Measurements from ENCODE around the gene CHODL. TPM values are rescaled to one million over a fixed set of nuclear protein-coding genes. Genes with fewer than 3 reads are reported as not detected.

CHODL gene
- polyA plus RNA-seq, 2 of the 4 experiments (the other 2 are of a cell fraction), result not detected

GRCh38 chr21:18275781-18276180, 31.1 kb downstream of the CHODL start:
- Histone ChIP-seq H3K4me3 (no peak overlapping the region), H3K4me1 (no peaks in the 10 kb centered on the region), H3K4me2 (no peak overlapping the region), H3K27ac (no peak overlapping the region), H3K9me3 (no peaks in the 10 kb centered on the region)
- ChIA-PET POLR2A (no interaction called here), CTCF (no interaction called here)
- DNase-seq (ENCODE audit: low read depth in 1 of 2, low spot score in 1 of 2) (no peak), FAIRE-seq (no peak), ATAC-seq (no peak)
- 3% methylated on average over 3 of the region's 3 CpGs for WGBS (ENCODE audit: missing lambda C conversion rate)
- no peak for TF ChIP-seq ELK1 (IDR thresholded peaks at IDR 0.05; ENCODE audit: low read depth, low read length)
- no peak for TF ChIP-seq KDM1A (IDR thresholded peaks at IDR 0.05; ENCODE audit: low read depth)
- no peak for TF ChIP-seq HOXB5 (CRISPR knock-in tag; IDR thresholded peaks at IDR 0.05)
- TF ChIP-seq KDM5A (IDR thresholded peaks at IDR 0.05), result no peak
- no peak for TF ChIP-seq CBX2 (IDR thresholded peaks at IDR 0.05; ENCODE audit: borderline replicate concordance, low read depth)
- TF ChIP-seq SREBF2 (IDR thresholded peaks at IDR 0.05), result no peak
- TF ChIP-seq FOXS1 (CRISPR knock-in tag; IDR thresholded peaks at IDR 0.05), result no peak
- TF ChIP-seq PHF8 (IDR thresholded peaks at IDR 0.05; ENCODE audit: borderline replicate concordance, low read depth), result no peak
- TF ChIP-seq NR3C1 (IDR thresholded peaks at IDR 0.05), result no peak
- no peak for TF ChIP-seq HES2 (IDR thresholded peaks at IDR 0.05)
- TF ChIP-seq ZC3H11A (IDR thresholded peaks at IDR 0.05), result no peak
- no peak for TF ChIP-seq HMGXB4 (CRISPR knock-in tag; IDR thresholded peaks at IDR 0.05; ENCODE audit: borderline replicate concordance)
- TF ChIP-seq TP53 (CRISPR knock-in tag; IDR thresholded peaks at IDR 0.05), result no peak
- TF ChIP-seq REST (IDR thresholded peaks at IDR 0.05), result no peak
- TF ChIP-seq BCL3 (IDR thresholded peaks at IDR 0.05), result no peak
- TF ChIP-seq MYC (IDR thresholded peaks at IDR 0.05; ENCODE audit: borderline replicate concordance, low read length), result no peak
- TF ChIP-seq ATOH8 (CRISPR knock-in tag; IDR thresholded peaks at IDR 0.05; ENCODE audit: low read depth), result no peak
- TF ChIP-seq POLR2A (IDR thresholded peaks at IDR 0.05; ENCODE audit: low read length), result no peak
- no peak for TF ChIP-seq SMC3 (IDR thresholded peaks at IDR 0.05)
- no peak for TF ChIP-seq HEYL (CRISPR knock-in tag; IDR thresholded peaks at IDR 0.05)
